Activated CD4-positive, alpha-beta T cell treated with anti-CD3 and anti-CD28 coated beads for 36 hours (primary cell): ENCODE measurements around the gene PPM1M. TPM values are rescaled to one million over a fixed set of nuclear protein-coding genes. Genes with fewer than 3 reads are reported as not detected.

Source experiments
- ATAC-seq: fragments of 200-7000 bp; cut with Tn5 transposase; one replicate; pipeline ENCODE4 v1.10.0; 2021; ENCODE audit warnings: mild to moderate bottlenecking, moderate library complexity
- CTCF ChIA-PET: fragments of 350-600 bp; sonication (Branson Sonifier 250); formaldehyde crosslinking; loops from one replicate; lab custom pipeline; 2021; ENCODE audit warnings: antibody characterized with exemption; lab: Charles Lee
- POLR2A ChIA-PET: fragments of 350-600 bp; sonication (Branson Sonifier 250); formaldehyde crosslinking; loops from one replicate; lab custom pipeline; 2021; ENCODE audit warnings: antibody characterized with exemption, inconsistent platforms; lab: Charles Lee
- DNase-seq: peaks from one replicate; pipeline ENCODE4 v3.0.0-alpha.2; 2020
- H3K27ac Mint-ChIP-seq: one replicate; pipeline ENCODE4 v1.8.0; 2021; ENCODE audit warnings: mixed read lengths
- H3K27me3 Mint-ChIP-seq: one replicate; pipeline ENCODE4 v1.8.0; 2021; ENCODE audit warnings: mixed read lengths
- H3K36me3 Mint-ChIP-seq: one replicate; pipeline ENCODE4 v1.8.0; 2021; ENCODE audit warnings: low read depth, mixed read lengths
- H3K4me1 Mint-ChIP-seq: one replicate; pipeline ENCODE4 v1.8.0; 2021; ENCODE audit warnings: mixed read lengths
- H3K4me3 Mint-ChIP-seq: one replicate; pipeline ENCODE4 v1.8.0; 2021; ENCODE audit warnings: mild to moderate bottlenecking, moderate library complexity, mixed read lengths
- H3K9me3 Mint-ChIP-seq: one replicate; pipeline ENCODE4 v1.8.0; 2021; ENCODE audit warnings: low read depth, mixed read lengths
- intact Hi-C, 2 experiments: fragments of 100-400 bp; cut with DNase I in 1 of 2; cut with micrococcal nuclease in 1 of 2; formaldehyde crosslinking; loops; one replicate each; pipeline versions ENCODE4 v1.14.2 to v1.15.1; 2022 to 2024; cut with DNase I, micrococcal nuclease
- total RNA-seq, 2 experiments: library from RNA; stranded (reverse); gene quantifications; one replicate each; pipeline ENCODE4 v1.2.3, GENCODE V29; 2021

Gene PPM1M
- total RNA-seq, 2 experiments from 2014 or later: 52.9 to 59.2 TPM

DNA sequence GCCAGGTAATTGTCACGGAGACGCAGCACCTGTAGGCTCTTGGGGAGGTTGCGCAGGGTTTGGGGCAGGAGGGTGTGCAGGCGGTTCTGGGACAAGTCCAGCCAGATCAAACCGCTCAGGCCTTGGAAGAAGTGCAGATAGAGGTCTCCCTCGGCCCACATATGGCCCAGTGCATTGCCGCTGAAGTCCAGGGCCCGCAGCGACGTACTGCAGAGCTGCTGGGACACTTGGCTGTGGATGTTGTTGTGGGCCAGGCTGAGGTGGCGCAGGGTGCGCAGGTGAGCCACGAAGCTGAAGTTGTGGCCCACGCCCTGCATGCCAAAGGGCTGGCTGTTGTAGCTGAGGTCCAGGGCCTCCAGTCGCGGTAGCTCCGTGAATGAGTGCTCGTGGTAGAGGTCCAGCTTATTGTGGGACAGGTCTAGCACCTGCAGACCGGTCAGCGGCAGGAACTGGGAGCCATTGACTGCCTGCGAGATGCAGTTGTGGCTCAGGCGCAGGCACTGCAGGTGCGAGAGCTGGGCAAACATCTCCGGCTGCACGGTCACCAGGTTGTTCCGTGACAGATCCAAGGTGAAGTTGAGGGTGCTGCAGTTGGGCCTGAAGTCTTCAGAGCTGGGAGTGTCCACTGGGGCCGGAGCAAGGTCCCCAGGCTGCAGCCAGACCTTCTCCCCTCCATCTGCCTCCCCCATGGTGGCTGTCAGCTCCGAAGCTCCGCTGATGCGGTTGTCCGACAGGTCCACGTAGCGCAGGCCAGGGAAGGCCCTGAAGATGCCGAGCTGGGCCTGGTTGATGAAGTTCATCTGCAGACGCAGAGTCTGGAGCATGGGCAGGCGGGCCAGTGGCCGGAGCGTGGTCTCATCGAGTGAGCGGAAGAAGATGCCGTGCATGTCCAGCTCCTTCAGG lies 23.0 kb upstream of the PPM1M start:
- CTCF ChIA-PET: interaction anchor here (0.5 to 11.1 kb wide), 18 partner anchors 9 to 911 kb away, joined by 3 to 191 read pairs (median 4); partner anchors contain the start of gene WDR82
- intact Hi-C loops: loop anchor here (2.0 to 10.0 kb wide), 4 partner anchors 16 to 225 kb away; partner anchors contain the start of genes SEMA3G (in 2 of the 2), RPL29 (in 1 of the 2) and TWF2 (in 1 of the 2)
- POLR2A ChIA-PET: interaction anchor here (0.5 to 1.5 kb wide), 5 partner anchors 24 to 169 kb away, joined by 3 to 5 read pairs (median 3); partner anchors contain the start of gene GLYCTK
- Mint-ChIP-seq H3K9me3 (no peaks in the 10 kb centered on the region), H3K36me3 (no peaks in the 10 kb centered on the region), H3K4me3 (peak overlapping the region; percentile 64), H3K27ac (peak overlapping the region; percentile 77), H3K4me1 (peaks cover 82% of the 10 kb centered on the region), H3K27me3 (no peaks in the 10 kb centered on the region)
- no peak for ATAC-seq
- DNase-seq: peak; percentile 6

DNA sequence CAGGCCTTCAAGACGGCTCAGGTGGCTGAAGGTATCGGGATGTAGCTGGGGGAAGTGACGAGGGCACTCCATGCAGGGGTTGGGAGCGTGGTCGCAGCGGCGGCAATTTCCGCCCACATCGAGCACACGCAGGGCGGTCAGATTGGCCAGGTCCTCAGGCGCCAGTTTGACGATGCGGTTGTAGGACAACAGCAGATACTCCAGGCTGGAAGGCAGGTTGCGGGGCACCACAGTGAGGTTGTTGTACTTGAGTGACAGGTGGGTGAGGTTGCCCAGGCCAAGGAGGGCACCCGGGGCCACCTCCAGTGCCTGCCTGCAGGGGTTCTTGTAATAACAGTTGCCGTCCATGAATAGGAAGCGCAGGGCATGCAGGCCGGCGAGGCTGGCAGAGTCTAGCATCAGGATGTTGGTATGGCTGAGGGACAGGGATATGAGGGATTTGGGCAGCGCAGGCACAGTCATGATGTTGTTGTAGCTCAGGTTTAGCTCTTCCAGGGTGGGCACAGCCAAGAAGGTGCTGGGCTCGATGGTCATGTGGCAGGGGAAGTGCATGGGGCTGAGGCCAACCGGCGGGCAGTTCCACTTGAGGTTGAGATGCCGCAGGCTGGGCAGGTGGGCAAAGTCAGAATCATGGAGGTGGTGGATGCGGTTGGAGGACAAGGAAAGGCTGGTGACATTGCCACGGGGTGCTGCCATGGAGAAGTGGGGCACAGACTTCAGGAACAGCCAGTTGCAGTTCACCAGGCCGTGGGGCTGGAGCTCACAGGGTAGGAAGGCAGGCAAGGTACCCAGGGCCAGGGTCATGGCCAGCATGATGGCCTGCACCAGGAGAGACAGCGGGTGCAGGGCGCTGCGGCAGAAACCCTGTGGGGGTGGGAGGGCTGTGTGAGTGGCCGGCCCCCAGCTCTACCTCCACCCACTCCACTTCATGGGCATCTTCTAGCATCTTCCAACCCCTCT lies 21.8 kb upstream of the PPM1M start:
- Mint-ChIP-seq H3K4me1 (peaks cover 72% of the 10 kb centered on the region), H3K27me3 (no peaks in the 10 kb centered on the region), H3K36me3 (no peaks in the 10 kb centered on the region), H3K4me3 (no peak overlapping the region), H3K27ac (peak overlapping the region; percentile 67), H3K9me3 (no peaks in the 10 kb centered on the region)
- CTCF ChIA-PET: interaction anchor here (0.5 to 11.1 kb wide), 10 partner anchors 8 to 910 kb away, joined by 3 to 191 read pairs (median 7); no protein-coding TSS in a partner anchor
- intact Hi-C loops: loop anchor here (2.0 to 10.0 kb wide), 4 partner anchors 15 to 226 kb away; partner anchors contain the start of genes SEMA3G (in 2 of the 2), RPL29 (in 1 of the 2) and TWF2 (in 1 of the 2)
- DNase-seq (peak; percentile 5), ATAC-seq (no peak)
- POLR2A ChIA-PET: interaction anchor here (0.6 kb wide), 1 partner anchor 131 kb away, joined by 3 read pairs; no protein-coding TSS in a partner anchor

DNA sequence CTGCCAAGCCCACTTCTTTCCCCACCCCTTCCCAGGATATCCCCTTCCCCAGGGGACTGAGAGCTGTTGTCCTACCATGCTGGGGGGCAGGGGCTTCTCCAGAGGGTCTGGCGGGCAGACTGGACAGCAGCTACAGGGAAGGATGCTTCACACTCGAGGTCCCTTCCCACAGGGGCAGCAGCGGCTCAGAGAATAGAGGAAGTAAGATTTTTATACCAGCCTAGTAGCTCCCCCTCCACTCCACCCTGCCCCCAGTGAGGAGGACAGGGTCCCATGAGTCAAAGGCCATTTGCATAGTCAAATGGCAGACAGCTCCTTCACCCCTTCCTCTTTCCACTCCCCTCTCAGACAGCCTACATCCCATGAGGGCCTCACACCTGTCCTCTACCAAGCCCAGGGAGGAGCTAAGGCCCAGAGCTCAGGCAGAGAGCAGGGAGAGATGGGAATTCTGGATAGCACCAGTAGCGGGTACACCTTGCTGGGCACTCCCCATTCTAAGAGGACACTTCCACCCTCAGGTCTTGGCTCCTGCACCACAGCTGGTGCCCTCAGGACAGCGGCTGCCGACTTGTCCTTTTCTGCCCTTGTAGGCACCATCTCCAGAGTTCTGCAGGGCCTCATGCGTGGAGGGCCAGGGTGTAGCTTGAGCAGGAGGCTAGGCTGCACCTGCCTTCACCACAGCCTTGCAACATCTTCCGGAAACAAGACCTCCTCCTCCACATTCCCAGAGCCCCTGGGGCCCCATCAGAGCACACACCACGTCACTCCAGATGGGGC lies 19.9 kb upstream of the PPM1M start, which contains the start of gene TLR9:
TSS of gene TLR9 (minus strand) at position 194 of the 777 bp plus-strand sequence. CDS start at position 78, 116 bp downstream.
- intact Hi-C loops: loop anchor here in 1 of 2 experiments (10.0 kb wide), 1 partner anchor 219 kb away; the partner anchor contains the start of gene SEMA3G
- Mint-ChIP-seq H3K36me3 (peaks cover 6% of the 10 kb centered on the region), H3K27ac (peak within 1 kb of the TSS; percentile 85), H3K4me1 (peaks cover 61% of the 10 kb centered on the region), H3K4me3 (peak within 1 kb of the TSS; percentile 21), H3K9me3 (no peaks in the 10 kb centered on the region), H3K27me3 (no peaks in the 10 kb centered on the region)
- ATAC-seq (peak; percentile 57), DNase-seq (peak; percentile 63)
- CTCF ChIA-PET: interaction anchor here (0.5 to 11.1 kb wide), 9 partner anchors 9 to 222 kb away, joined by 3 to 191 read pairs (median 5); no protein-coding TSS in a partner anchor
- POLR2A ChIA-PET: no interaction called here

DNA sequence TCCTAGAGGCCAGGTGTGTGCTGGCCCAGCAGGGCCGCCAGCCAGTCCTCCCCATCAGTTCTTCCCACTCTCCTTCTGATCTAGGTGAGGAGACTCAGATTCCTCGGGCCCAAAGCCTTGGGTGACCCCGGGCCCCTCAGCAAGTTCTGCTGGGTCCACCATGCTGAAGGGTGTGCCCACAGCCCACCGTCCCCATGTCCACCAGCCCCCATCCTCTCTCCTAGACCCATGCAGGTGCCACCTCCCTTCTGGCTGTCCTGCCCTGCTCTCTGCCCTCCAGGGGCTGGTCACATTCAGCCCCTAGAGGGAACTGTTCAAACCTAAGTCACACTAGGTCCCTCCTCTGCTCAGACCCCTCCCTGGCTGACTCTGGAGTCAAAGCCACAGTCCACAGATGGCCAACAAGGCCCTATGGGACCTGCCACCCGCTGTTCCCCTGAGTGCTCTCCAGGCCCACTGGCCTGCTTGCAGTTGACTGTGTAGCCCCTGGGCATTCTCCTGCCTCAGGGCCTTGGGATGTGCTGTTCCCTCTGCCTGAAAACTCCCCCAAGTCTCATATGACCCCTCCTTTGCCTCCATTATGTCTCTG lies 19.2 kb upstream of the PPM1M start:
- Mint-ChIP-seq H3K27me3 (no peaks in the 10 kb centered on the region), H3K4me3 (peak overlapping the region; percentile 21), H3K4me1 (peaks cover 57% of the 10 kb centered on the region), H3K9me3 (no peaks in the 10 kb centered on the region), H3K36me3 (peaks cover 8% of the 10 kb centered on the region), H3K27ac (peak overlapping the region; percentile 85)
- peak; percentile 23 for ATAC-seq
- intact Hi-C loops: loop anchor here in 1 of 2 experiments (10.0 kb wide), 1 partner anchor 218 kb away; the partner anchor contains the start of gene SEMA3G
- ChIA-PET POLR2A (interaction anchor here (0.7 kb wide), 1 partner anchor 138 kb away, joined by 3 read pairs; no protein-coding TSS in a partner anchor), CTCF (interaction anchor here (0.6 to 11.1 kb wide), 8 partner anchors 8 to 222 kb away, joined by 3 to 191 read pairs (median 6); partner anchors contain the start of gene WDR82)
- peak; percentile 23 for DNase-seq

DNA sequence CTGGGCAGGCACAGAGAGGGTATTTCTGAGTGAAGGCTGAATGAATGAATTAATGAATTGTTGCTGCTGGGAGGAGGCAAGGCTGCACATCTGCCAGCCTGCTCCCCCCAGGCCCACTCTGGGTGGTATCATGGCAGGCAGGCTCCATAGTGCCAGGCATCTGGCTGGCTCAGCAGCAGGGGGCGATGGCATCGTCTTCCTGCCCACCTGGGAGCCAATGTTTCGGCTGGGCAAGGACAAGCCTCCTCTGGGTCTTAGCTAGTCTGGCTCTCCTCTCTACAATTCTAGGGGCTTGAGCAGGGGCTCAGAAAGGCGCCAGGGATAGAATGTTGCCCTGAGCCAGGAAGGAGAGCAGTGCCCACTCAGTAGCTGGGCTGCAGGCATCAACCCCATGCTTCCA lies 18.4 kb upstream of the PPM1M start:
- peak; percentile 34 for DNase-seq
- Mint-ChIP-seq H3K4me1 (peaks cover 52% of the 10 kb centered on the region), H3K27ac (peak overlapping the region; percentile 85), H3K27me3 (no peaks in the 10 kb centered on the region), H3K9me3 (no peaks in the 10 kb centered on the region), H3K36me3 (peaks cover 14% of the 10 kb centered on the region), H3K4me3 (no peak overlapping the region)
- ChIA-PET CTCF (interaction anchor here (1.5 kb wide), 2 partner anchors 108 to 112 kb away, joined by 5 to 6 read pairs; no protein-coding TSS in a partner anchor), POLR2A (interaction anchor here (0.7 kb wide), 1 partner anchor 138 kb away, joined by 3 read pairs; no protein-coding TSS in a partner anchor)
- intact Hi-C loops: loop anchor here in 1 of 2 experiments (10.0 kb wide), 1 partner anchor 218 kb away; the partner anchor contains the start of gene SEMA3G
- ATAC-seq: no peak

DNA sequence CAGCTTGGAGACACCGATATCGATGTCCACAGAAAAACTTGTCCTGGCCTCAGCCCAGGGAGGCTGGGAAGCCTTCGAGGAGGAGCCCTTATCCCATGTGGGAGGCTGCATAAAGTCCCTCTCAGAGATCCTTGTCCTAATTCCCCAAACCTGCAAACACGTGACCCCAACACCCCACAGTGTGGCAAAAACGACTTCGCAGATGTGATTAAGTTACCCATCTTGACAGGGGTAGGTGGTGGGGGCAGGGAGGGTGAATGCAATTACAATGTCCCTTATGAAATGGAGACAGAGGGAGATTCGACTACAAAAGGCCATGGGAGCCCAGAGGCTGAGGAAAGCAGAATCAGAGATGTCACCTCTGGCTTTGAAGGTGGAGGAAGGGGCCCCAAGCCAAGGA lies 17.8 kb upstream of the PPM1M start:
- intact Hi-C loops: loop anchor here in 1 of 2 experiments (10.0 kb wide), 1 partner anchor 217 kb away; the partner anchor contains the start of gene SEMA3G
- ChIA-PET CTCF (interaction anchor here (1.5 kb wide), 2 partner anchors 107 to 111 kb away, joined by 5 to 6 read pairs; no protein-coding TSS in a partner anchor), POLR2A (no interaction called here)
- Mint-ChIP-seq H3K36me3 (peaks cover 17% of the 10 kb centered on the region), H3K4me3 (no peak overlapping the region), H3K4me1 (peaks cover 50% of the 10 kb centered on the region), H3K9me3 (no peaks in the 10 kb centered on the region), H3K27me3 (no peaks in the 10 kb centered on the region), H3K27ac (no peak overlapping the region)
- peak; percentile 7 for DNase-seq
- ATAC-seq: no peak

DNA sequence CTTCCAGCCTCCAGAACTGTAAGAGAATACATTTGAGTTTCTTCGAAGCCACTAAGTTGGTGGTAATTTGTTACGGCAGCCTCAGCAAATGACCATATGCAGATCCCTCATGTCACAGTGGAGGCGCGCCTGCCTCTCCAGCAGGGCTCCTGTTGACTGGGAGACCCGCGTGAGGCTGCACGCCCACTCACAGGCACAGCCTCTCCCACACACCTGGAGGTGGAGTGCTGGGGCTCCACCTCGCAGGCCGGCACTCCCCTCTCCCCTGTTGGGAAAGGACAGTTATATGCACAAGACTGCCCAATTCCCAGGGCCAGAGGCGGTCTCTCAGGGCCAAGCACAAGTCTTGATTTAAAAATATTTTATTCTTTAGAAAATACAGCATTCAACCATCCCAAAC lies 17.3 kb upstream of the PPM1M start:
- Mint-ChIP-seq H3K27me3 (no peaks in the 10 kb centered on the region), H3K4me3 (no peak overlapping the region), H3K27ac (no peak overlapping the region), H3K4me1 (peaks cover 49% of the 10 kb centered on the region), H3K36me3 (peaks cover 17% of the 10 kb centered on the region), H3K9me3 (no peaks in the 10 kb centered on the region)
- ChIA-PET CTCF (interaction anchor here (0.8 to 2.3 kb wide), 2 partner anchors 8 to 111 kb away, joined by 3 to 15 read pairs; no protein-coding TSS in a partner anchor), POLR2A (no interaction called here)
- ATAC-seq (no peak), DNase-seq (peak; percentile 10)
- intact Hi-C loops: loop anchor here in 1 of 2 experiments (10.0 kb wide), 1 partner anchor 217 kb away; the partner anchor contains the start of gene SEMA3G

DNA sequence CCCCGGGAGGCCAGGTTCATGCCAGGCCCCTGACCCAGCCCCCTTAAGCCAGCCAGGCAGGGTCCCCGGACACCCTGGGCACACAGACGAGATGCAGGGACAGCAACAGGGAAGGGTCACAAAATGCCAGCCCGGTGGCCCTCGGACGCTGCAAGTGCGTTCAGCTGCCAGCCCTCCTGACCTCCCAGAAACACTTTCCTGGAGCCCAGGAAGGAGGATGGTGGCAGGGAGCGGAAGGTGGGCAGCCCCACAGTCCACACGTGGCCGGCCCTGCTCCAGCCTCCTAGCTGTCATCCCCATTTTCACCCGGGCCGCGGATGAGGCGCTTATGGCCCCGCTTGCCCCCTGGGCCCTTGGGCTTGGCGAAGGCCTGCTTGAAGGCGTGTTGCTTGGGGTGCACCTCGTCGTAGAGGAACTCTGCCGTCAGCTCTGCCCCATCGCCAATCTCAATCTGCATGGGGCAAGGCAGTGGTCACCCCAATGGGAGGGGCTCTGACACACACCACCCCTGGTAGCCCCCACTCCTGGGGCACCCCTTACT lies 16.7 kb upstream of the PPM1M start:
- ChIA-PET POLR2A (no interaction called here), CTCF (interaction anchor here (0.8 to 2.3 kb wide), 3 partner anchors 8 to 156 kb away, joined by 3 to 15 read pairs (median 3); no protein-coding TSS in a partner anchor)
- Mint-ChIP-seq H3K27ac (no peak overlapping the region), H3K36me3 (peaks cover 20% of the 10 kb centered on the region), H3K4me1 (peaks cover 49% of the 10 kb centered on the region), H3K9me3 (no peaks in the 10 kb centered on the region), H3K4me3 (no peak overlapping the region), H3K27me3 (no peaks in the 10 kb centered on the region)
- intact Hi-C loops: loop anchor here in 1 of 2 experiments (10.0 kb wide), 1 partner anchor 216 kb away; the partner anchor contains the start of gene SEMA3G
- ATAC-seq (no peak), DNase-seq (peak; percentile 4)

DNA sequence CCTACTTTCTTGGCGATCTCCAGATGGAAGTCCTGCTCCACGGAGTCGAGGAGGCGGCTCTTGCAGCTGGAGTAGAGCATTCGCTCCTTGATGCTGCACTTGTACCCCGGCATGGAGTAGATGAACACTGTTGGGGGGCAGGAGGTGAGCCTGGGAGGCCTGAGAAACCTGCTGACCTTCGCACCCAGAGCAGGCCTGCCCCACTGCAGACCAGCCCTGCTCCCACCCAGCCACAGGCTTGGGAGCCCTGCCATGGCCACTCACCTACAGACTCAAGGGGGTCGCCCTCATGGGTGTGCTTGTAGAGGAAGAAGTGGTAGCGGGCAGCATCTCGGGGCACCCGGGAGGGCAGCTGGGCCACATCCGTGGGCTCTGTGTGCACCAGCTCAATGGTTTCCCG lies 15.9 kb upstream of the PPM1M start:
- no peak for ATAC-seq
- H3K4me3 Mint-ChIP-seq: no peak overlapping the region
- intact Hi-C loops: loop anchor here in 1 of 2 experiments (10.0 kb wide), 1 partner anchor 215 kb away; the partner anchor contains the start of gene SEMA3G
- no peak for DNase-seq
- H3K27ac Mint-ChIP-seq: no peak overlapping the region
- no peaks in the 10 kb centered on the region for H3K9me3 Mint-ChIP-seq
- no peaks in the 10 kb centered on the region for H3K27me3 Mint-ChIP-seq
- POLR2A ChIA-PET: no interaction called here
- peaks cover 47% of the 10 kb centered on the region for H3K4me1 Mint-ChIP-seq
- peaks cover 25% of the 10 kb centered on the region for H3K36me3 Mint-ChIP-seq
- CTCF ChIA-PET: interaction anchor here (1.0 to 2.3 kb wide), 2 partner anchors 9 to 156 kb away, joined by 3 to 15 read pairs; no protein-coding TSS in a partner anchor
